GM12873 (cell line): ENCODE results near the gene KRT74.

Experiments used
- TF ChIP-seq, protein P1 (sequence below): IDR thresholded peaks from 2 replicates; pipeline ENCODE4 v1.5.1; 2012; ENCODE audit warnings: low read depth, mild to moderate bottlenecking, moderate library complexity, low read length, control low read depth; ENCODE audit not compliant: insufficient read depth; ENCODE audit errors: missing control alignments

KRT74 gene

DNA sequence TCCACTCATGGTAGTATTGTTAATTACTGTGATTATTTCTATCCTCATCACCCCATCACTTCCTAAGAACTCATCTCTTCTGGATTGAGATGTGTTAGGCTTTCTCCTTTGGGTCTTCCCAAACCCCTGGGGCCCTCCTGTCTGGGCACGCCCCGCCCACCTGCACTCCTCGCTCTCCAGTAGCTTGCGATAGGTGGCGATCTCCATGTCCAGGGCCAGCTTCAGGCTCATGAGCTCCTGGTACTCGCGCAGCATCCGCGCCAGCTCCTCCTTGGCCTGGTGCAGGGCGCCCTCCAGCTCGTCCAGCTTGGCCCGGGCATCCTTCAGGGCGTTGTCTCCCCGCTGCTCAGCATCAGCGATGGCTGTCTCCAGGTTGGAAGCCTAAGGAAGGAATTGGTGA, 27.5 kb downstream of the KRT74 start:
- TF ChIP-seq, protein P1, sequence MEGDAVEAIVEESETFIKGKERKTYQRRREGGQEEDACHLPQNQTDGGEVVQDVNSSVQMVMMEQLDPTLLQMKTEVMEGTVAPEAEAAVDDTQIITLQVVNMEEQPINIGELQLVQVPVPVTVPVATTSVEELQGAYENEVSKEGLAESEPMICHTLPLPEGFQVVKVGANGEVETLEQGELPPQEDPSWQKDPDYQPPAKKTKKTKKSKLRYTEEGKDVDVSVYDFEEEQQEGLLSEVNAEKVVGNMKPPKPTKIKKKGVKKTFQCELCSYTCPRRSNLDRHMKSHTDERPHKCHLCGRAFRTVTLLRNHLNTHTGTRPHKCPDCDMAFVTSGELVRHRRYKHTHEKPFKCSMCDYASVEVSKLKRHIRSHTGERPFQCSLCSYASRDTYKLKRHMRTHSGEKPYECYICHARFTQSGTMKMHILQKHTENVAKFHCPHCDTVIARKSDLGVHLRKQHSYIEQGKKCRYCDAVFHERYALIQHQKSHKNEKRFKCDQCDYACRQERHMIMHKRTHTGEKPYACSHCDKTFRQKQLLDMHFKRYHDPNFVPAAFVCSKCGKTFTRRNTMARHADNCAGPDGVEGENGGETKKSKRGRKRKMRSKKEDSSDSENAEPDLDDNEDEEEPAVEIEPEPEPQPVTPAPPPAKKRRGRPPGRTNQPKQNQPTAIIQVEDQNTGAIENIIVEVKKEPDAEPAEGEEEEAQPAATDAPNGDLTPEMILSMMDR = no peak

DNA sequence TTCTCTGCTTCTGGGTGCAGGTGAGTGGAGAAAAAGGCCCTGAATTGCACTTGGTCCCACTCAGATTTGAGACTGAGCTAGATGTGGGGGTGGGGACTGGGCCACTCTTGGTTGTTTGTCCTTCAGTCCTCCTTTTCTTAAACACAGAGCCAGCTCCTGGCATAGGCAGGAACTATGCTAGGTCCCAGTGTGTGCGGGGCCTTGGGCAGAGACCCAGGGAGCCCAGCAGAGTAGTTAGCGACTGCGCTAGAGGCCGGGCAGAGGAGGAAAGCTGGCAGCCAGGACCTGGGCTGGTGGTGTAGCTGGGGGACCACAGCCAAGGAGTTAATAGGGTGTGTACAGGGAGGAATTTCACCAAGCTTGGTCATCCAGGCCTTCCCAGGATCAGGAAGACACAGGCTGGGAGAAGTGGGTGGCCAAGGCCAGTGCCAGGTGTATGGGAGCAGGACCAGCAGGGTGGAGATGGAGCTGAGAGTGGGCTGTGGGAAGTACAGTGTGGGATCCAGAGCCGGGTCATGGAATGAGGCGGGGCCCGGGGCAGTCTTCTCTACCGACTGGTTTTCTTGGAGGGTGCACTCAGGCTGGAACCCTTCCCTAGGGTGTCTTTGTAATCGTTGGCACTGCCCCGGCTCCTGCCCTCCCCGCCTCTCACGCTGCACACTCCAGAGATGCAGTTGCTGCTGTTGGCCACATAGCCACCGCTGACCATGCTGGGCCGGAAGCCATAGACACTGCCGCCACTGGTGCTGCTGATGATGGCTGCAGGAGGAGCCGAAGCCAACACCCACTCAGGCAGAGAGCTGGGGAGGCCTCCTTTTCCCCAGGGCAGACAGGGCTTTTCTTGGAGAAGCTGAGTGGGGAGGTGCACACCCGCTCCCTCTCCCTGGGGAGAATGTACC, 29.4 kb downstream of the KRT74 start:
- TF ChIP-seq, protein P1 = no peak

DNA sequence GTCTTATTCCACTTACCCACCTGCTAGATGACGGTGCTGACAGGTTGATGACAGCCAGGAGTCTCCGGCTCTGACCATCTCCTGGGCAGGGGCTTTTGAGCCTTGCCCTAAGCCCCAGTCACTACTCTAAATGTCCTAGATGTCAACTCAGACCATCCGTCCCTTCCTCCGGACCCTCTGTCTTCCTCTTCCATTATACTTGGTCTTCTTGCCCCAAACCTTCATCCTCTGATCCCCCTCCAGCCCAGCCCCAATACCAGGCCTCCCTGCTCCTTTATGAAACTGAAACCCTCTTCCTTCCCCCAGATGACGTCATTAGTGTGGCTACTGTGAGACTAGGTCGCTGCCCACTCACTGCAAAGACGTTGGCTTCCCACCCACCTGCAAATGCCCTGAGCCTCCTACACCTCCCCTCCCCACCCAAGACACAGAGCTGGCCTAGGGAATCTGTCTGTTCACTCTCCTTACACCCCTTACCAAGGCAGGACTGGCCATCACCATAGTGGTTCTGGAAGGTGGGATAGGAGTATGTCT, 30.8 kb downstream of the KRT74 start:
- TF ChIP-seq, protein P1 = no peak

DNA sequence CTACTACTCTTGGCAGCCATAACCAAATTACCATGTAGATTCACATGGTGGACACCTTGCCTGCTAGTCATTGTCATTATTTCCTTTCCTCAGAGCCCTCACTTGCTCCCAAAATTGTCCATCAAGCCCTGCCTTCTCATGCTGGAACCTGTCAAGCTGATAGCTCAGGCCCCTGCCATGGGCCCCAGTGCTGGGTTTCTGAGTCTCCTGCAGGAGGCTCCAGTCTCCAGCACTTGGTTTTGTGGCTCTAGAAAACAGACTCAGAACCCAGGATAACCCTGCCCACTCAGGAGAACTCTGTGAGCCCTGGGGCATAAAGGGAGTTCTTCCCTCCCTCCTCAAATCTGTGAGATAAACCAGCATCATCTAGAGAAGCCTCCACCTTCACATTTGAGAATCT, 31.5 kb downstream of the KRT74 start:
- TF ChIP-seq, protein P1 = no peak

DNA sequence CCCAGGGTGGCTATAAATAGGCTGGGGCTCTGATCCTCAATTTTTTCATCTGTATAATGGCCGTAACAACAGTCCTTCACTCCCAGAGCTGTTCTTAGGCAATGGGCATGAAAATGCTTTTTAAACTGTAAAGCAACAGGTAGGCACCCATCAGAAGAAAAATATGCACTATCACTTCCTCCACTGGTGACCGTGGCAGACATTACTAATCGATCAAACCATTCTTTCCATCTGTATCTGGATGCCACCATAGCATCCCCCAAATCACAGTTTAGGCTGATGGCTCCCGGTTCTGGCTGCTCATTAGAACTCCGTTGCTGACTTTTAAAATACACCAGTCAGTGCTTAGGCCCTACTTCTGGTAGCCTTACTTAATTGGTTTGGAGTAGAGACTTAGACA, 31.9 kb downstream of the KRT74 start:
- TF ChIP-seq, protein P1 = no peak

DNA sequence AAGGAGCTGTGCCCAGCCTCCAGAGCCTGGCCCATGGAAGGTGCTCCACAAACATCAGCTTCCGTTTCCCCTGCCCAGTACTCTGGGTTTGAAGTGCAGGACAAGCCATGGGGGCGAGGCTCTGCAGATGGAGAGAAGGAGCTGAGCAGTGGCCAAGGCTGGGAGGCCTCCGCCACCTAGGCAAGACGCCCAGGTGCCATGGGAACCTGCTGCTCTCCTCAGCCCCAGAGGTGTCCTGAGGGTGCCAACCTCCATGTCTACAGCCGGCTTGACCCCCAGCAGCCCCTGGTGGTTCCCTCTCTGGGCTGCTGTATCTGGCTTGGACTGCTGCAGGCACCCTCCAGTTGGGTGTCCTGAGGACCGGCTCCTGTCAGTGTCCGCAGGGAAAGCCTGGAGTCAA, 33.1 kb downstream of the KRT74 start:
- TF ChIP-seq, protein P1 = no peak

DNA sequence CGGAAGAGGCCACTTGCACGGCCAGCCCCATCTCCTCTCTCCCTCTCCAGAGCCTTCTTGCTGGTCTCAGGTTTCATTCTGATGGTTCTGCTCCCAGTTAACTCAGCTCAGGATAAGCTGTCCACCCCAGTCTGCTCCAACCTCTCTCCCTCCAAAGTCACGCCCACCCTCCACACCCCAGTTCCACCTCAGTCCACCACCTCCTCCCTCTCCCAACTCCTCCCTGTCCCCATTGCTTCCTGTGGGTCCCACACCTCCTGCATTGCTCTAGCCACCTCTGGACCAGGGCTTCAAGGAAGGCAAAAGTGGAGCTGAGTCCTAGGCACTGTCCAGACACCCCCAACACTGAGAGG, 33.8 kb downstream of the KRT74 start:
- TF ChIP-seq, protein P1 = no peak
